OCI-LY1 (cell line): ENCODE results near the gene SIX2.

Experiments used
- EZH2 ChIP-seq: fragments of 200-600 bp; sonication (generic), shearing (Covaris generic); IDR thresholded peaks from 2 replicates; pipeline ENCODE4 v1.8.0; 2017; ENCODE audit warnings: borderline replicate concordance, mixed run types, mild to moderate bottlenecking, antibody characterized with exemption, low read length, moderate library complexity, mixed read lengths
- TF ChIP-seq, protein P1 (sequence below): fragments of 200-600 bp; sonication (generic), shearing (Covaris generic); IDR thresholded peaks from 2 replicates; pipeline ENCODE4 v1.5.1; 2017; ENCODE audit warnings: mild to moderate bottlenecking, antibody characterized with exemption, low read length, moderate library complexity, mixed read lengths

DNA sequence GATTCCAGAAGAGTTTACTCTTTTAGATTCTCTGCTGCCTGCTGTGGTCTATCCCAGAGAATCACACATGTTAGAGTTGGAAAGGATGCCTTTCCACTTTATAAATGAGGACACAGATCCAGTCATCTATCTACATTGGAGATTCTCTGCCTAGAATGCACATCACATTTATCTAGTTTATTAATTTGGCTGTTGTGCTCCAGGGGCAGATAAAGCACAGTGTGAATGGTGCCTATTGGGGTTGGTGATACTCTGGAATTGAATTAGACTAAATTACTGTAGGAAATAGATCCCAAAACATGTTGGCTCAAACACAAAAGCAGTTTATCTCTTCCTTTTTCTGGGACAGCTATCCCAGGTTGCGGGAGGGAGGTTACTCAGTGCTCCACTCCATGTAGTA is 14.9 kb downstream of the SIX2 start:
- TF ChIP-seq, protein P1, sequence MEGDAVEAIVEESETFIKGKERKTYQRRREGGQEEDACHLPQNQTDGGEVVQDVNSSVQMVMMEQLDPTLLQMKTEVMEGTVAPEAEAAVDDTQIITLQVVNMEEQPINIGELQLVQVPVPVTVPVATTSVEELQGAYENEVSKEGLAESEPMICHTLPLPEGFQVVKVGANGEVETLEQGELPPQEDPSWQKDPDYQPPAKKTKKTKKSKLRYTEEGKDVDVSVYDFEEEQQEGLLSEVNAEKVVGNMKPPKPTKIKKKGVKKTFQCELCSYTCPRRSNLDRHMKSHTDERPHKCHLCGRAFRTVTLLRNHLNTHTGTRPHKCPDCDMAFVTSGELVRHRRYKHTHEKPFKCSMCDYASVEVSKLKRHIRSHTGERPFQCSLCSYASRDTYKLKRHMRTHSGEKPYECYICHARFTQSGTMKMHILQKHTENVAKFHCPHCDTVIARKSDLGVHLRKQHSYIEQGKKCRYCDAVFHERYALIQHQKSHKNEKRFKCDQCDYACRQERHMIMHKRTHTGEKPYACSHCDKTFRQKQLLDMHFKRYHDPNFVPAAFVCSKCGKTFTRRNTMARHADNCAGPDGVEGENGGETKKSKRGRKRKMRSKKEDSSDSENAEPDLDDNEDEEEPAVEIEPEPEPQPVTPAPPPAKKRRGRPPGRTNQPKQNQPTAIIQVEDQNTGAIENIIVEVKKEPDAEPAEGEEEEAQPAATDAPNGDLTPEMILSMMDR = no peak
- TF ChIP-seq EZH2 = no peak
